Mesendoderm (in vitro differentiated cells): ENCODE measurements around the gene SLC39A11.

Source experiments
- DNase-seq: peaks from one replicate; pipeline ENCODE4 v3.0.0; 2013
- H2AK5ac ChIP-seq: 2 replicates; pipeline ENCODE4 v1.6.1; 2013; ENCODE audit warnings: low read length, inconsistent platforms
- H2BK120ac ChIP-seq: 2 replicates; pipeline ENCODE4 v1.6.1; 2013; ENCODE audit warnings: low read depth, mild to moderate bottlenecking, low read length, moderate library complexity, mixed read lengths
- H2BK15ac ChIP-seq: replicated peaks from 2 replicates; pipeline ENCODE4 v1.6.1; 2013; ENCODE audit warnings: low read depth, mild to moderate bottlenecking, moderate library complexity
- H2BK5ac ChIP-seq: 2 replicates; pipeline ENCODE4 v1.6.1; 2013; ENCODE audit warnings: low read length, inconsistent platforms
- H3K18ac ChIP-seq: 2 replicates; pipeline ENCODE4 v1.6.1; 2013; ENCODE audit warnings: mild to moderate bottlenecking, low read length, mixed read lengths
- H3K23ac ChIP-seq: one replicate; pipeline ENCODE4 v1.6.1; 2013; ENCODE audit warnings: low read length
- H3K27ac ChIP-seq: 2 replicates; pipeline ENCODE4 v1.5.1; 2013; ENCODE audit warnings: low read depth, mild to moderate bottlenecking, inconsistent platforms, low read length, moderate library complexity
- H3K27me3 ChIP-seq: 2 replicates; pipeline ENCODE4 v1.6.1; 2013; ENCODE audit warnings: low read length, control low read depth, mild to moderate bottlenecking, inconsistent platforms; ENCODE audit not compliant: insufficient read depth, poor library complexity
- H3K36me3 ChIP-seq: 2 replicates; pipeline ENCODE4 v1.6.1; 2013; ENCODE audit warnings: low read length, inconsistent platforms; ENCODE audit not compliant: control insufficient read depth, insufficient read depth
- H3K4ac ChIP-seq: one replicate; pipeline ENCODE4 v1.6.1; 2013; ENCODE audit warnings: low read depth, mild to moderate bottlenecking, low read length, moderate library complexity
- H3K4me1 ChIP-seq: 2 replicates; pipeline ENCODE4 v1.6.1; 2013; ENCODE audit warnings: low read depth, low read length, inconsistent platforms; ENCODE audit not compliant: control insufficient read depth
- H3K4me2 ChIP-seq: 2 replicates; pipeline ENCODE4 v1.6.1; 2013; ENCODE audit warnings: low read length
- H3K4me3 ChIP-seq: 2 replicates; pipeline ENCODE4 v1.5.1; 2013; ENCODE audit warnings: mild to moderate bottlenecking, low read length
- H3K56ac ChIP-seq: one replicate; pipeline ENCODE4 v1.6.1; 2013; ENCODE audit warnings: low read length
- H3K79me1 ChIP-seq: 2 replicates; pipeline ENCODE4 v1.6.1; 2013; ENCODE audit warnings: low read length, inconsistent platforms
- H3K79me2 ChIP-seq: 2 replicates; pipeline ENCODE4 v1.6.1; 2013; ENCODE audit warnings: mild to moderate bottlenecking, low read length; ENCODE audit not compliant: control insufficient read depth, insufficient read depth
- H3K9ac ChIP-seq: 2 replicates; pipeline ENCODE4 v1.6.1; 2013; ENCODE audit warnings: low read length, inconsistent platforms
- H4K5ac ChIP-seq: one replicate; pipeline ENCODE4 v1.6.1; 2013; ENCODE audit warnings: low read length
- H4K8ac ChIP-seq: one replicate; pipeline ENCODE4 v1.6.1; 2013; ENCODE audit warnings: low read depth, mild to moderate bottlenecking, control low read depth, low read length, moderate library complexity
- WGBS: extraction: QIAGEN DNeasy Blood & Tissue Kit; methylation state at CpG from one replicate; pipeline ENCODE4 v1.1.7; 2013; ENCODE audit warnings: low lambda C conversion rate, missing lambda C conversion rate; ENCODE audit not compliant: insufficient coverage; ENCODE audit errors: extremely low coverage; 5-methylcytosine and 5-hydroxymethylcytosine counted together

Gene SLC39A11

DNA sequence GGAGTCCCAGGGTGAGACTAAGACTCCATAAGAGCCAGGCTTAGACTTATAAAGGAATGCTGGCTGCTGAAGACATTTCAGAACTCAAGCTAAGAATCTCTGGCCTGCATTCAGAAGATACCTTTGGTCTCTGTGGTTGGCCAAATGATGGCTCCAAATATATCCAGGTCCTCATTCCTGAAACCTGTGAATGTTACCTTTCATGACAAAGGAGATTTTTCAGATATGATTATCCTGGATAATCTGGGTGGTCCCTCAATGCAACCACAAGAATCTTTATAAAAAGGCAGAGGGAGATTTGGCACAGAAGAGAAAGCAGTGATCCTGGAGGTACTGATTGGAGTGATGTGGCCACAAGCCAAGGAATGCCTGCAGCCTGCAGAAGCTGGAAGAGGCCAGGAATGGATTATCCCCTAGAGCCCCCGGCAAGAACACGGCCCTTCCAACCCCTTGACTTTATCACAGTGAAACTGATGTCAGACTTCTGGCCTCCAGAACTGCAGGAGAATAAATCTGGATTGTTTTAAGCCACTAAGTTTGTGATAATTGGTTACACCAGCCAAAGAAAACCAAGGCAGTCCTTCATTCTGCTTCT is 253.3 kb downstream of the SLC39A11 start:
- H3K36me3 ChIP-seq = no peaks in the 10 kb centered on the region
- WGBS = no CpG with 5 or more reads among the region's 2 CpGs
- H3K18ac ChIP-seq = no peak overlapping the region
- no peak overlapping the region for H2BK5ac ChIP-seq
- no peak overlapping the region for H2AK5ac ChIP-seq
- no peak overlapping the region for H2BK15ac ChIP-seq
- H3K4me1 ChIP-seq = no peaks in the 10 kb centered on the region
- no peak overlapping the region for H3K4me3 ChIP-seq
- no peaks in the 10 kb centered on the region for H3K27me3 ChIP-seq
- no peak overlapping the region for H3K23ac ChIP-seq
- no peaks in the 10 kb centered on the region for H3K79me2 ChIP-seq
- H3K79me1 ChIP-seq = no peaks in the 10 kb centered on the region
- no peak overlapping the region for H3K9ac ChIP-seq
- no peak overlapping the region for H3K4me2 ChIP-seq
- H4K5ac ChIP-seq = no peak overlapping the region
- DNase-seq = no peak
- H4K8ac ChIP-seq = no peak overlapping the region
- no peak overlapping the region for H3K4ac ChIP-seq
- no peak overlapping the region for H3K56ac ChIP-seq
- H2BK120ac ChIP-seq = no peak overlapping the region
- H3K27ac ChIP-seq = no peak overlapping the region

- no peaks in the 10 kb centered on the region for H3K79me2 ChIP-seq
- no peak overlapping the region for H3K4me2 ChIP-seq
- no peak overlapping the region for H2BK120ac ChIP-seq
- no peaks in the 10 kb centered on the region for H3K36me3 ChIP-seq
- no peak overlapping the region for H2BK15ac ChIP-seq
- H3K4ac ChIP-seq = no peak overlapping the region
- no peak overlapping the region for H4K8ac ChIP-seq
- H3K79me1 ChIP-seq = no peaks in the 10 kb centered on the region
- H3K27ac ChIP-seq = no peak overlapping the region
- H3K4me3 ChIP-seq = no peak overlapping the region
- no peak overlapping the region for H3K18ac ChIP-seq
- no peak overlapping the region for H3K9ac ChIP-seq
- no CpG with 5 or more reads among the region's 5 CpGs for WGBS
- no peaks in the 10 kb centered on the region for H3K27me3 ChIP-seq
- no peak for DNase-seq
- no peak overlapping the region for H3K56ac ChIP-seq
- H2AK5ac ChIP-seq = no peak overlapping the region
- no peak overlapping the region for H3K23ac ChIP-seq
- no peak overlapping the region for H4K5ac ChIP-seq
- no peak overlapping the region for H2BK5ac ChIP-seq
- no peaks in the 10 kb centered on the region for H3K4me1 ChIP-seq
Measured at GRCh38 chr17:72838581-72838980, 253.9 kb downstream of the SLC39A11 start.

GRCh38 chr17:72838068-72838467 is 254.4 kb downstream of the SLC39A11 start:
- H3K27ac ChIP-seq = no peak overlapping the region
- no peak overlapping the region for H4K5ac ChIP-seq
- H4K8ac ChIP-seq = no peak overlapping the region
- H3K36me3 ChIP-seq = no peaks in the 10 kb centered on the region
- WGBS = no CpG with 5 or more reads among the region's 5 CpGs
- peaks cover 2% of the 10 kb centered on the region for H3K4me1 ChIP-seq
- no peaks in the 10 kb centered on the region for H3K79me1 ChIP-seq
- H3K4me2 ChIP-seq = no peak overlapping the region
- H2BK5ac ChIP-seq = no peak overlapping the region
- no peaks in the 10 kb centered on the region for H3K79me2 ChIP-seq
- no peak overlapping the region for H3K23ac ChIP-seq
- H2AK5ac ChIP-seq = no peak overlapping the region
- no peak overlapping the region for H2BK15ac ChIP-seq
- H3K4ac ChIP-seq = no peak overlapping the region
- DNase-seq = no peak
- H3K9ac ChIP-seq = no peak overlapping the region
- H3K56ac ChIP-seq = no peak overlapping the region
- H3K4me3 ChIP-seq = no peak overlapping the region
- H3K27me3 ChIP-seq = no peaks in the 10 kb centered on the region
- H2BK120ac ChIP-seq = no peak overlapping the region
- H3K18ac ChIP-seq = no peak overlapping the region

DNA sequence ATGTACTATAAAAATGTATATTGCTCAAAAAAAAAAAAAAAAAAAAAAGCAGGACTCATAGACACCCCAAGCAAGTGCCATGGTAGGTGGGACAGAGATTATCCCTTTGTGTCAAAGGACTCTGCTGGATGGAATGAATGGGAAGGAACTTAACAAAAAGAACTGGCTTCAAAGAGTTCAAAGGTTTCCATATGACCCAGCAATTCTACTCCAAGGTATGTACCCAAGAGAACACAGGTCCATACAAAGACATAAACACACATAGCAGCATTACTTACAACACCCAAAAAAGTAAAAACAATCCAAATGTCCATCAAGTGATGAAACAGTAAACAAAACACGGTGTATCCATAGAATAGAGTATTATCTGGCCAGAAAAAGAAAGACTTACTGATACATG is 255.2 kb downstream of the SLC39A11 start:
- H3K4ac ChIP-seq = no peak overlapping the region
- H3K27me3 ChIP-seq = no peaks in the 10 kb centered on the region
- H3K56ac ChIP-seq = no peak overlapping the region
- no peak overlapping the region for H2BK120ac ChIP-seq
- H4K8ac ChIP-seq = no peak overlapping the region
- H2BK5ac ChIP-seq = no peak overlapping the region
- no peak overlapping the region for H4K5ac ChIP-seq
- no peak overlapping the region for H2AK5ac ChIP-seq
- H3K23ac ChIP-seq = no peak overlapping the region
- no peaks in the 10 kb centered on the region for H3K79me1 ChIP-seq
- no CpG with 5 or more reads among the region's 1 CpG for WGBS
- H3K27ac ChIP-seq = no peak overlapping the region
- peaks cover 2% of the 10 kb centered on the region for H3K4me1 ChIP-seq
- no peak overlapping the region for H3K4me2 ChIP-seq
- H3K9ac ChIP-seq = no peak overlapping the region
- no peaks in the 10 kb centered on the region for H3K36me3 ChIP-seq
- no peak overlapping the region for H2BK15ac ChIP-seq
- no peaks in the 10 kb centered on the region for H3K79me2 ChIP-seq
- H3K18ac ChIP-seq = no peak overlapping the region
- DNase-seq = no peak
- no peak overlapping the region for H3K4me3 ChIP-seq

- H3K36me3 ChIP-seq = no peaks in the 10 kb centered on the region
Measured at GRCh38 chr17:72833128-72833765, 259.2 kb downstream of the SLC39A11 start.

GRCh38 chr17:72832306-72832705 is 260.2 kb downstream of the SLC39A11 start:
- Histone ChIP-seq H3K9ac (no peak overlapping the region), H3K4me3 (no peak overlapping the region), H3K27ac (no peak overlapping the region), H3K79me1 (no peaks in the 10 kb centered on the region), H3K36me3 (no peaks in the 10 kb centered on the region), H2BK5ac (no peak overlapping the region), H3K23ac (no peak overlapping the region), H2AK5ac (no peak overlapping the region), H3K4ac (no peak overlapping the region), H4K8ac (no peak overlapping the region), H4K5ac (no peak overlapping the region), H3K27me3 (no peaks in the 10 kb centered on the region), H3K4me1 (peaks cover 2% of the 10 kb centered on the region), H3K79me2 (no peaks in the 10 kb centered on the region), H3K4me2 (no peak overlapping the region), H3K56ac (no peak overlapping the region), H3K18ac (no peak overlapping the region), H2BK120ac (no peak overlapping the region), H2BK15ac (no peak overlapping the region)
- no peak for DNase-seq
- no CpG with 5 or more reads among the region's 6 CpGs for WGBS

More at GRCh38 chr17:72833128-72833765, 259.2 kb downstream of the SLC39A11 start:
- Histone ChIP-seq H3K4me2 (no peak overlapping the region), H3K79me2 (no peaks in the 10 kb centered on the region), H3K27ac (no peak overlapping the region), H2BK120ac (no peak overlapping the region), H3K4ac (no peak overlapping the region), H2BK15ac (no peak overlapping the region), H4K8ac (no peak overlapping the region), H3K56ac (no peak overlapping the region), H2BK5ac (no peak overlapping the region), H3K23ac (no peak overlapping the region), H3K27me3 (no peaks in the 10 kb centered on the region), H4K5ac (no peak overlapping the region), H3K4me1 (peaks cover 2% of the 10 kb centered on the region), H2AK5ac (no peak overlapping the region), H3K18ac (no peak overlapping the region), H3K79me1 (no peaks in the 10 kb centered on the region), H3K9ac (no peak overlapping the region), H3K4me3 (no peak overlapping the region)
- peak; percentile 34 for DNase-seq
- WGBS = no CpG with 5 or more reads among the region's 4 CpGs
